ENCODE measurements around the gene ARL5A.

- TF ChIP-seq POLR2A (IDR thresholded peaks at IDR 0.05; ENCODE audit: low read depth, low read length) (no peak), POLR2AphosphoS5 (IDR thresholded peaks at IDR 0.05; ENCODE audit: low read depth, low read length) (no peak), TAF1 (IDR thresholded peaks at IDR 0.05; ENCODE audit: low read depth, low read length) (no peak), PAX5 (IDR thresholded peaks at IDR 0.05; ENCODE audit: insufficient read depth, low read length, severe bottlenecking) (no peak), SPI1 (IDR thresholded peaks at IDR 0.05; ENCODE audit: low read depth, low read length) (no peak)
Observed at GRCh38 chr2:151776367-151776766, 51.9 kb downstream of the ARL5A start.

Data from GM12891 (cell line).